PC-3 (cell line): ENCODE results near the gene DDX42.

Source experiments
- CTCF ChIP-seq: fragments of 300-600 bp; sonication (generic); conservative IDR thresholded peaks from 2 replicates; pipeline ENCODE4 v1.5.1; 2017; ENCODE audit warnings: antibody characterized with exemption, low read depth, mild to moderate bottlenecking, low read length
- EZH2 ChIP-seq: fragments of 300-600 bp; sonication (generic); IDR thresholded peaks from one replicate; pipeline ENCODE4 v1.6.1; 2017; ENCODE audit warnings: antibody characterized with exemption, mild to moderate bottlenecking, low read length; ENCODE audit not compliant: unreplicated experiment

- no peak for TF ChIP-seq EZH2
- no peak for TF ChIP-seq CTCF
Measured at GRCh38 chr17:63819585-63820537, 45.9 kb downstream of the DDX42 start.
